ENCODE results near the gene EFR3B.

EFR3B gene

GRCh38 chr2:25202275-25202674, 160.4 kb downstream of the EFR3B start (continued):
- TF ChIP-seq ZNF140 (tag by site-specific recombination; IDR thresholded peaks at IDR 0.05), result no peak

- POLR2A ChIA-PET, result no interaction called here
- TF ChIP-seq SCRT1 (tag by site-specific recombination; IDR thresholded peaks at IDR 0.05; ENCODE audit: borderline replicate concordance) (no peak), ZSCAN18 (tag by site-specific recombination; IDR thresholded peaks at IDR 0.05) (no peak), ZNF23 (tag by site-specific recombination; IDR thresholded peaks at IDR 0.05; ENCODE audit: borderline replicate concordance) (no peak), ZNF558 (tag by site-specific recombination; IDR thresholded peaks at IDR 0.05) (no peak), ZNF416 (tag by site-specific recombination; IDR thresholded peaks at IDR 0.05) (no peak), KLF8 (tag by site-specific recombination; IDR thresholded peaks at IDR 0.05) (no peak)
Observed at GRCh38 chr2:25204190-25204838, 162.4 kb downstream of the EFR3B start.

GRCh38 chr2:25207078-25207545, 165.2 kb downstream of the EFR3B start:
- Histone ChIP-seq H3K4me1 (ENCODE audit: control insufficient read depth, insufficient read depth, low read length) (no peaks in the 10 kb centered on the region), H3K4me3 (ENCODE audit: low read depth, low read length) (no peak overlapping the region), H3K36me3 (ENCODE audit: control insufficient read depth in 2 of 2, insufficient read depth in 1 of 2, low read length in 2 of 2) (no peaks in the 10 kb centered on the region), H3K27ac (ENCODE audit: extremely low read depth, low read depth, low read length) (no peak overlapping the region), H3K9me3 (ENCODE audit: control insufficient read depth, insufficient read depth, low read depth, low read length) (no peaks in the 10 kb centered on the region)
- ChIA-PET POLR2A (no interaction called here), CTCF (interaction anchor here (0.6 to 1.5 kb wide), 2 partner anchors 11 to 231 kb away, joined by 3 to 12 read pairs; no protein-coding TSS in a partner anchor)
- TF ChIP-seq FEZF1 (tag by site-specific recombination; IDR thresholded peaks at IDR 0.05) (no peak), ZNF292 (tag by site-specific recombination; IDR thresholded peaks at IDR 0.05; ENCODE audit: borderline replicate concordance, low read depth) (no peak), ZSCAN4 (tag by site-specific recombination; IDR thresholded peaks at IDR 0.05) (no peak), ZNF398 (tag by site-specific recombination; IDR thresholded peaks at IDR 0.05) (no peak), ZNF701 (tag by site-specific recombination; IDR thresholded peaks at IDR 0.05) (no peak), KLF7 (tag by site-specific recombination; IDR thresholded peaks at IDR 0.05; ENCODE audit: borderline replicate concordance) (no peak), BCL6B (tag by site-specific recombination; IDR thresholded peaks at IDR 0.05) (no peak), PBX3 (CRISPR knock-in tag; IDR thresholded peaks at IDR 0.05) (no peak), KLF1 (tag by site-specific recombination; IDR thresholded peaks at IDR 0.05) (no peak), ZNF362 (tag by site-specific recombination; IDR thresholded peaks at IDR 0.05) (no peak), ZNF174 (tag by site-specific recombination; IDR thresholded peaks at IDR 0.05) (no peak), ZSCAN5A (tag by site-specific recombination; IDR thresholded peaks at IDR 0.05) (no peak), ZNF561 (tag by site-specific recombination; IDR thresholded peaks at IDR 0.05; ENCODE audit: borderline replicate concordance) (no peak)

More at GRCh38 chr2:25204190-25204838, 162.4 kb downstream of the EFR3B start:
- CTCF ChIA-PET, result no interaction called here
- Histone ChIP-seq H3K9me3 (ENCODE audit: control insufficient read depth, insufficient read depth, low read depth, low read length) (no peaks in the 10 kb centered on the region), H3K36me3 (ENCODE audit: control insufficient read depth in 2 of 2, insufficient read depth in 1 of 2, low read length in 2 of 2) (no peaks in the 10 kb centered on the region), H3K27ac (ENCODE audit: extremely low read depth, low read depth, low read length) (no peak overlapping the region), H3K4me1 (ENCODE audit: control insufficient read depth, insufficient read depth, low read length) (no peaks in the 10 kb centered on the region), H3K4me3 (ENCODE audit: low read depth, low read length) (no peak overlapping the region)
